Liver (tissue), 9 donors: ENCODE measurements around the gene BLNK. TPM values are rescaled to one million over a fixed set of nuclear protein-coding genes. Genes with fewer than 3 reads are reported as not detected.

Experiments used
- DNase-seq: peaks from one replicate; pipeline ENCODE4 v3.0.0-alpha.2; 2017; ENCODE audit warnings: low spot score
- H3K27ac ChIP-seq, 2 donors: one replicate each; pipeline ENCODE4 v1.7.0; 2013; ENCODE audit warnings: inconsistent platforms in 2 of 2, low read length in 2 of 2, control low read depth in 1 of 2, low read depth in 1 of 2, mild to moderate bottlenecking in 1 of 2
- H3K27me3 ChIP-seq, 4 donors: one replicate each; pipeline versions ENCODE4 v1.6.1 to v1.7.0; 2013; ENCODE audit warnings: low read length in 3 of 4, inconsistent platforms in 1 of 4, mild to moderate bottlenecking in 1 of 4, moderate library complexity in 1 of 4; ENCODE audit not compliant: control insufficient read depth in 4 of 4, insufficient read depth in 4 of 4
- H3K36me3 ChIP-seq, 4 donors: one replicate each; pipeline versions ENCODE4 v1.6.1 to v1.7.0; 2013; ENCODE audit warnings: low read length in 3 of 4, mild to moderate bottlenecking in 3 of 4, low read depth in 1 of 4, moderate library complexity in 1 of 4; ENCODE audit not compliant: control insufficient read depth in 4 of 4, insufficient read depth in 3 of 4
- H3K4me1 ChIP-seq, 4 donors: one replicate each; pipeline versions ENCODE4 v1.6.1 to v1.7.0; 2013; ENCODE audit warnings: low read length in 3 of 4, mild to moderate bottlenecking in 3 of 4, moderate library complexity in 1 of 4; ENCODE audit not compliant: control insufficient read depth in 4 of 4, insufficient read depth in 4 of 4
- H3K4me3 ChIP-seq, 3 donors: one replicate each; pipeline versions ENCODE4 v1.6.1 to v1.7.0; 2013; ENCODE audit warnings: low read length in 3 of 3, control low read depth in 1 of 3, low read depth in 1 of 3, mild to moderate bottlenecking in 1 of 3
- H3K9ac ChIP-seq, 2 donors: one replicate each; pipeline ENCODE4 v1.7.0; 2013; ENCODE audit warnings: low read length in 2 of 2, mild to moderate bottlenecking in 2 of 2, moderate library complexity in 2 of 2, control low read depth in 1 of 2, low read depth in 1 of 2
- H3K9me3 ChIP-seq, 4 donors: one replicate each; pipeline versions ENCODE4 v1.6.1 to v1.7.0; 2013; ENCODE audit warnings: low read length in 3 of 4; ENCODE audit not compliant: control insufficient read depth in 4 of 4
- EGR1 ChIP-seq, 2 donors: IDR thresholded peaks; 2 replicates each; pipeline ENCODE4 v1.6.1; 2016 to 2018; ENCODE audit warnings: antibody characterized with exemption in 2 of 2, low read depth in 2 of 2
- FOXA2 ChIP-seq: IDR thresholded peaks from 2 replicates; pipeline ENCODE4 v1.6.1; 2016; ENCODE audit warnings: antibody characterized with exemption
- GABPA ChIP-seq, 2 donors: IDR thresholded peaks in 1 of 2; conservative IDR thresholded peaks in 1 of 2; 2 replicates each; pipeline ENCODE4 v1.6.1; 2016; ENCODE audit warnings: antibody characterized with exemption in 2 of 2, mild to moderate bottlenecking in 1 of 2, moderate library complexity in 1 of 2
- HNF4A ChIP-seq, 2 donors: conservative IDR thresholded peaks; 2 replicates each; pipeline ENCODE4 v1.6.1; 2016; ENCODE audit warnings: antibody characterized with exemption in 2 of 2, mild to moderate bottlenecking in 2 of 2
- HNF4G ChIP-seq: IDR thresholded peaks from 2 replicates; pipeline ENCODE4 v1.6.1; 2016; ENCODE audit warnings: antibody characterized with exemption
- JUND ChIP-seq, 2 donors: IDR thresholded peaks; 2 replicates each; pipeline ENCODE4 v1.6.1; 2016; ENCODE audit warnings: antibody characterized with exemption in 2 of 2
- RAD21 ChIP-seq, 2 donors: IDR thresholded peaks; 2 replicates each; pipeline ENCODE4 v1.6.1; 2016; ENCODE audit warnings: antibody characterized with exemption in 2 of 2, mild to moderate bottlenecking in 2 of 2
- RXRA ChIP-seq, 2 donors: IDR thresholded peaks; 2 replicates each; pipeline ENCODE4 v1.6.1; 2017 to 2018; ENCODE audit warnings: antibody characterized with exemption in 2 of 2, mild to moderate bottlenecking in 1 of 2
- SP1 ChIP-seq: IDR thresholded peaks from 2 replicates; pipeline ENCODE4 v1.6.1; 2018; ENCODE audit warnings: antibody characterized with exemption, mild to moderate bottlenecking
- TAF1 ChIP-seq: conservative IDR thresholded peaks from 2 replicates; pipeline ENCODE4 v1.6.1; 2016; ENCODE audit warnings: antibody characterized with exemption, mild to moderate bottlenecking
- YY1 ChIP-seq: IDR thresholded peaks from 2 replicates; pipeline ENCODE4 v1.6.1; 2016; ENCODE audit warnings: antibody characterized with exemption, mild to moderate bottlenecking
- WGBS: extraction: QIAGEN DNeasy Blood & Tissue Kit; methylation state at CpG from one replicate; pipeline ENCODE4 v1.1.7; 2013; 5-methylcytosine and 5-hydroxymethylcytosine counted together
- polyA plus RNA-seq, 2 donors: library from polyadenylated mRNA; stranded (reverse) in 1 of 2; unstranded in 1 of 2; fragments of 200-250 nt in 1 of 2; fragments of >200 nt in 1 of 2; fragmentation: Nextera tagmentation in 1 of 2; extraction: Ambion mirVana in 1 of 2; gene quantifications; one replicate each; pipeline versions ENCODE4 v1.2.1 to v1.2.3, GENCODE V29; 2013 to 2015
- total RNA-seq, 2 donors: library from RNA; depleted of rRNA; stranded (reverse); fragments of >200 nt; gene quantifications; one replicate each; pipeline ENCODE4 v1.2.3, GENCODE V29; 2014
- TF ChIP-seq, protein P1 (sequence below): IDR thresholded peaks from 2 replicates; pipeline ENCODE4 v1.6.1; 2016; ENCODE audit warnings: antibody characterized with exemption
- TF ChIP-seq, protein P2 (sequence below): fragments of 150-350 bp; IDR thresholded peaks from 2 replicates; pipeline ENCODE4 v1.5.1; 2017; ENCODE audit warnings: improper control_type of control experiment, low read depth, low read length; ENCODE audit not compliant: missing input control
- TF ChIP-seq, protein P3 (sequence below): IDR thresholded peaks from 2 replicates; pipeline ENCODE4 v1.6.1; 2016; ENCODE audit warnings: antibody characterized with exemption
- donor health status: healthy.
- donor health status: healthy.
- donor health status: healthy.
- donor health status: healthy.
- donor health status: healthy.

The BLNK gene
- total and polyA plus RNA-seq, 4 donors, result 3.3 to 45.2 (median 14.5) TPM

DNA sequence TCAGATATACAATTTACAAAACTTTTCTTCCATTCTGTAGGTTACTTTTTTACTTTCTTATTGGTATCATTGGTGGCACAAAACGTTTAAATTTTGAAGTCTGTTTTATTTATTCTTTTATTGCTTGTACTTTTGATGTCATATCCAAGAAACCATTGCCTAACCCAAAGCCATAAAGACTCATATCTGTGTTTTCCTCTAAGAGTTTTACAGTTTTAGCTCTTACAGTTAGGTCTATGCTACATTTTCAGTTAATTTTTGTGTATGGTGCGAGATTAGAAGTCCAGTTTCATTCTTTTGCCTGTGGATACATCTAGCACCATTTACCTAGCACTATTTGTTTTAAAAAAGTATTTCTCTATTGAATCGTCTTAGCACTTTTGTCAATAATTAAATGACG, 53.7 kb downstream of the BLNK start:
- Histone ChIP-seq H3K9me3 (no peaks in the 10 kb centered on the region), H3K4me1 (no peaks in the 10 kb centered on the region), H3K36me3 (peaks cover 1 to 72% (median 62%) of the 10 kb centered on the region in 4 donors), H3K27me3 (no peaks in the 10 kb centered on the region), H3K27ac (no peak overlapping the region), H3K9ac (no peak overlapping the region), H3K4me3 (no peak overlapping the region)
- TF ChIP-seq RXRA (IDR thresholded peaks at IDR 0.05) (no peak), HNF4A (conservative IDR thresholded peaks at IDR 0.05) (no peak), EGR1 (IDR thresholded peaks at IDR 0.05; ENCODE audit: low read depth in 2 of 2) (no peak)
- TF ChIP-seq, protein P1, sequence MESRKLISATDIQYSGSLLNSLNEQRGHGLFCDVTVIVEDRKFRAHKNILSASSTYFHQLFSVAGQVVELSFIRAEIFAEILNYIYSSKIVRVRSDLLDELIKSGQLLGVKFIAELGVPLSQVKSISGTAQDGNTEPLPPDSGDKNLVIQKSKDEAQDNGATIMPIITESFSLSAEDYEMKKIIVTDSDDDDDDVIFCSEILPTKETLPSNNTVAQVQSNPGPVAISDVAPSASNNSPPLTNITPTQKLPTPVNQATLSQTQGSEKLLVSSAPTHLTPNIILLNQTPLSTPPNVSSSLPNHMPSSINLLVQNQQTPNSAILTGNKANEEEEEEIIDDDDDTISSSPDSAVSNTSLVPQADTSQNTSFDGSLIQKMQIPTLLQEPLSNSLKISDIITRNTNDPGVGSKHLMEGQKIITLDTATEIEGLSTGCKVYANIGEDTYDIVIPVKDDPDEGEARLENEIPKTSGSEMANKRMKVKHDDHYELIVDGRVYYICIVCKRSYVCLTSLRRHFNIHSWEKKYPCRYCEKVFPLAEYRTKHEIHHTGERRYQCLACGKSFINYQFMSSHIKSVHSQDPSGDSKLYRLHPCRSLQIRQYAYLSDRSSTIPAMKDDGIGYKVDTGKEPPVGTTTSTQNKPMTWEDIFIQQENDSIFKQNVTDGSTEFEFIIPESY, result no peak
- TF ChIP-seq, protein P2, sequence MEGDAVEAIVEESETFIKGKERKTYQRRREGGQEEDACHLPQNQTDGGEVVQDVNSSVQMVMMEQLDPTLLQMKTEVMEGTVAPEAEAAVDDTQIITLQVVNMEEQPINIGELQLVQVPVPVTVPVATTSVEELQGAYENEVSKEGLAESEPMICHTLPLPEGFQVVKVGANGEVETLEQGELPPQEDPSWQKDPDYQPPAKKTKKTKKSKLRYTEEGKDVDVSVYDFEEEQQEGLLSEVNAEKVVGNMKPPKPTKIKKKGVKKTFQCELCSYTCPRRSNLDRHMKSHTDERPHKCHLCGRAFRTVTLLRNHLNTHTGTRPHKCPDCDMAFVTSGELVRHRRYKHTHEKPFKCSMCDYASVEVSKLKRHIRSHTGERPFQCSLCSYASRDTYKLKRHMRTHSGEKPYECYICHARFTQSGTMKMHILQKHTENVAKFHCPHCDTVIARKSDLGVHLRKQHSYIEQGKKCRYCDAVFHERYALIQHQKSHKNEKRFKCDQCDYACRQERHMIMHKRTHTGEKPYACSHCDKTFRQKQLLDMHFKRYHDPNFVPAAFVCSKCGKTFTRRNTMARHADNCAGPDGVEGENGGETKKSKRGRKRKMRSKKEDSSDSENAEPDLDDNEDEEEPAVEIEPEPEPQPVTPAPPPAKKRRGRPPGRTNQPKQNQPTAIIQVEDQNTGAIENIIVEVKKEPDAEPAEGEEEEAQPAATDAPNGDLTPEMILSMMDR, result no peak
- WGBS, result 73% methylated on average over 4 of the region's 4 CpGs
- no peak for DNase-seq

DNA sequence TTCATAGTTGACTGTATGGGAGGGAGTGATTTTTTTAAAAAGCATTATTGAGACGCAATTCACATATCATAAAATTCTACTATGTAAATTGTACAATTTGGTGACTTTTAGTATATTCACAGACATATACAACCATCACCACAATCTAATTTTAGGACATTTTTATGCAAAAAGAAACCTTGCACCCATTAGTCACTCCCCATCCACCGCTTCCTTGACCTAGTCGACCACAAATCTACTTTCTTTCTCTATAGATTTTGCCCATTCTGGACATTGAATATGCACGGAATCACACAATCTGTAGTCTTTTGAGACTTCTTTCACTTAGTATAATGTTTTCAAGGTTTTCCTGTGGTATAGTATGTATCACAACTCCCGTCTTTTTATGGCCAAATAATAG, 54.6 kb downstream of the BLNK start:
- H3K4me3 ChIP-seq, result no peak overlapping the region
- WGBS, result 93% methylated on average over 5 of the region's 5 CpGs
- peaks cover 1 to 71% (median 55%) of the 10 kb centered on the region in 4 donors for H3K36me3 ChIP-seq
- H3K9ac ChIP-seq, result no peak overlapping the region
- TF ChIP-seq YY1 (no peak), HNF4G (no peak), SP1 (no peak), RAD21 (IDR thresholded peaks at IDR 0.05) (no peak), HNF4A (conservative IDR thresholded peaks at IDR 0.05) (no peak)
- TF ChIP-seq, protein P3, sequence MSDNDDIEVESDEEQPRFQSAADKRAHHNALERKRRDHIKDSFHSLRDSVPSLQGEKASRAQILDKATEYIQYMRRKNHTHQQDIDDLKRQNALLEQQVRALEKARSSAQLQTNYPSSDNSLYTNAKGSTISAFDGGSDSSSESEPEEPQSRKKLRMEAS, result no peak
- H3K9me3 ChIP-seq, result no peaks in the 10 kb centered on the region
- no peak overlapping the region for H3K27ac ChIP-seq
- no peaks in the 10 kb centered on the region for H3K4me1 ChIP-seq
- DNase-seq, result no peak
- no peaks in the 10 kb centered on the region for H3K27me3 ChIP-seq

DNA sequence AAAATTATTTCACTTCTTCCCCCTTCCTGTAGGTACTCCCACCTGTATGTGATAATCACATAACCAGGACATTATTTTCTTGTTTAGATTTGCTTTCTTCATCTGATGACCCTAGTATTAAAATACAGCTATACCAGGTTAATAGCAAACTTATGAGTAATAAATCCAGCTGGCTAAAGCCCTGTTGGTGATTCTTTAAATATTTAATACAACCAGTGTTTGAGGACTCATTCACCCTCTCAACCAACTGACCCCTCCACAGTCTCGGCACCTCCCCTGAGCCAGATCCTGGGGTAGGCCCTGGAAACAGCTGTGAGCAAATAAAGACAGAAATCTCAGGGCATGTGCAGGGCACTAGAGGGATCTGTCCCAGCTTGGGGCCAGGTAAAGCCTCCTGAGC, 58.5 kb downstream of the BLNK start:
- H3K9me3 ChIP-seq, result no peaks in the 10 kb centered on the region
- DNase-seq, result no peak
- no peak overlapping the region for H3K9ac ChIP-seq
- H3K4me1 ChIP-seq, result no peaks in the 10 kb centered on the region
- H3K36me3 ChIP-seq, result peaks cover 4 to 68% (median 67%) of the 10 kb centered on the region in 4 donors
- H3K27me3 ChIP-seq, result no peaks in the 10 kb centered on the region
- WGBS, result 99% methylated on average over 1 of the region's 1 CpG
- TF ChIP-seq, protein P2, result no peak
- TF ChIP-seq HNF4G, result no peak
- TF ChIP-seq TAF1, result no peak
- no peak for TF ChIP-seq JUND (IDR thresholded peaks at IDR 0.05)
- no peak for TF ChIP-seq RAD21 (IDR thresholded peaks at IDR 0.05)
- no peak for TF ChIP-seq GABPA (IDR thresholded peaks at IDR 0.05 in 1 of 2, conservative IDR thresholded peaks at IDR 0.05 in 1 of 2)
- no peak for TF ChIP-seq FOXA2
- no peak overlapping the region for H3K27ac ChIP-seq
- no peak overlapping the region for H3K4me3 ChIP-seq
